CD4-positive, alpha-beta memory T cell (primary cell): Measurements from ENCODE around the gene POLD4. TPM values are rescaled to one million over a fixed set of nuclear protein-coding genes. Genes with fewer than 3 reads are reported as not detected.

Experiments used
- CTCF ChIA-PET: fragments of 350-600 bp; sonication (Branson Sonifier 250); formaldehyde crosslinking; loops from one replicate; lab custom pipeline; 2021; ENCODE audit warnings: inconsistent platforms; ENCODE audit not compliant: partially characterized antibody; lab: Charles Lee
- POLR2A ChIA-PET: fragments of 350-600 bp; sonication (Branson Sonifier 250); formaldehyde crosslinking; loops from one replicate; lab custom pipeline; 2021; ENCODE audit not compliant: partially characterized antibody; lab: Charles Lee
- DNase-seq, 5 donors: peaks; one replicate each; pipeline versions ENCODE4 v3.0.0 to v3.0.0-alpha.2; 2020 to 2022; ENCODE audit warnings: mixed read lengths in 1 of 5
- H3K27ac ChIP-seq: one replicate; pipeline ENCODE4 v1.7.0; 2013; ENCODE audit warnings: low read depth, low read length
- H3K27me3 ChIP-seq: 2 replicates; pipeline ENCODE4 v1.7.0; 2013; ENCODE audit warnings: mild to moderate bottlenecking, low read length, moderate library complexity; ENCODE audit not compliant: insufficient read depth
- H3K36me3 ChIP-seq: 2 replicates; pipeline ENCODE4 v1.7.0; 2013; ENCODE audit warnings: mild to moderate bottlenecking, low read length, moderate library complexity; ENCODE audit not compliant: insufficient read depth
- H3K4me1 ChIP-seq: 2 replicates; pipeline ENCODE4 v1.7.0; 2013; ENCODE audit warnings: mild to moderate bottlenecking, low read length, moderate library complexity; ENCODE audit not compliant: insufficient read depth
- H3K4me3 ChIP-seq, 2 donors: one replicate each; pipeline ENCODE4 v1.7.0; 2013; ENCODE audit warnings: low read length in 2 of 2, mild to moderate bottlenecking in 1 of 2
- H3K9me3 ChIP-seq, 2 donors: one replicate each; pipeline ENCODE4 v1.7.0; 2013; ENCODE audit warnings: low read length in 2 of 2, control low read depth in 1 of 2; ENCODE audit not compliant: control insufficient read depth in 1 of 2
- H3K27ac Mint-ChIP-seq, 7 donors: one replicate each; pipeline ENCODE4 v1.8.0; 2020 to 2021; ENCODE audit warnings: mixed read lengths in 7 of 7, mild to moderate bottlenecking in 6 of 7, inconsistent platforms in 3 of 7, moderate library complexity in 3 of 7
- H3K27me3 Mint-ChIP-seq, 2 donors: one replicate each; pipeline ENCODE4 v1.8.0; 2020 to 2021; ENCODE audit warnings: mixed read lengths in 2 of 2
- H3K36me3 Mint-ChIP-seq, 2 donors: one replicate each; pipeline ENCODE4 v1.8.0; 2020 to 2021; ENCODE audit warnings: mixed read lengths in 2 of 2, inconsistent platforms in 1 of 2, mild to moderate bottlenecking in 1 of 2
- H3K4me1 Mint-ChIP-seq, 4 donors: one replicate each; pipeline ENCODE4 v1.8.0; 2020 to 2021; ENCODE audit warnings: mixed read lengths in 4 of 4, mild to moderate bottlenecking in 1 of 4
- H3K4me3 Mint-ChIP-seq, 8 donors: one replicate each; pipeline ENCODE4 v1.8.0; 2020 to 2021; ENCODE audit warnings: mixed read lengths in 8 of 8, mild to moderate bottlenecking in 7 of 8, moderate library complexity in 6 of 8, inconsistent platforms in 3 of 8
- H3K9me3 Mint-ChIP-seq, 8 donors: one replicate each; pipeline ENCODE4 v1.8.0; 2020 to 2021; ENCODE audit warnings: mixed read lengths in 8 of 8, mild to moderate bottlenecking in 5 of 8, inconsistent platforms in 3 of 8, moderate library complexity in 1 of 8
- intact Hi-C: fragments of 100-400 bp; cut with micrococcal nuclease; formaldehyde crosslinking; loops from one replicate; pipeline ENCODE4 v1.15.1; 2023
- polyA plus RNA-seq, 2 donors: library from polyadenylated mRNA; unstranded; fragments of 300-500 nt; fragmentation: Illumina TruSeq; gene quantifications; one replicate each; pipeline ENCODE4 v1.2.3, GENCODE V29; 2021
- total RNA-seq, 2 experiments: library from RNA; stranded (reverse); gene quantifications; one replicate each; pipeline ENCODE4 v1.2.3, GENCODE V29; 2021

POLD4 gene
- total and polyA plus RNA-seq, 4 experiments from 2014 or later = 87.9 to 96.2 (median 92.5) TPM

DNA sequence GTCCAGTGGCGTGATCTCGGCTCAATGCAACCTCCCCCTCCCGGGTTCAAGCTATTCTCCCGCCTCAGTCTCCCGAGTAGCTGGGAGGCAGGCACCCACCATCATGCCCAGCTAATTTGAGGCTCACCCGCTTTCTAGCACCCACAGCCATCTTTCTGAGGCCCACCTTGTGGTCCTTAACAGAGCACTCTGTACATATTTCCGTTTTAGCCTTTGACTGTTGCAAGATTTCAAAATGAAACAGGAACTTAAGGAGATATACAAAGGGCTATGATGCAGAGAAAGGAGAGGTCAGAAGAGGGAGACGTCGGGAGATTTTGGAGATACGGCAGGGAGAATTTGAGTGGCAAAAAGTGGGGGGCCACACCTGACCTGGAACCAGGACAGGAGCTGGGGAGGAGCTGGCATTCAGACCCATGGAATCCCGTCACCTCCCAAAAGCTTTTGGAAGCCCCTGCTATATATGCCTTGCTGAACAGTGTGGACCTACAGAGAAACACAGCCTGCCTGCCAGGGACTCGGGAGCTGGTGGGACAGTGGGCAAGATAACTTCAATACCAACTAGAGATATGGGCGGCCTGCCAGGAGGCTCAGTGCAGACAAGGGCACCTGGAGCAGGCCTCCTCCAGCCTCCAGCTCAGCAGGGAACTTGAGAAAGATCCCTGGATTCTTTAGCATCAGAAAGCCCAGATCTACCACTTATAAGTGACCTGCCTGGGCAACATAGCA, 28.1 kb upstream of the POLD4 start:
- DNase-seq = peak in 1 of 5 donors; percentile 6
- H3K4me1 Mint-ChIP-seq = peaks cover 4 to 14% (median 9%) of the 10 kb centered on the region in 4 donors
- no peaks in the 10 kb centered on the region for H3K9me3 Mint-ChIP-seq
- peaks cover 0 to 1% of the 10 kb centered on the region in 2 donors for H3K27me3 Mint-ChIP-seq
- H3K4me3 Mint-ChIP-seq = no peak overlapping the region
- CTCF ChIA-PET = interaction anchor here (0.7 to 24.8 kb wide), 24 partner anchors 8 to 300 kb away, joined by 3 to 1065 read pairs (median 5); partner anchors contain the start of genes ANKRD13D, CLCF1, POLD4 and PPP1CA
- intact Hi-C loops = no loop called here
- POLR2A ChIA-PET = interaction anchor here (0.7 to 19.7 kb wide), 14 partner anchors 8 to 142 kb away, joined by 3 to 449 read pairs (median 5); partner anchors contain the start of genes CLCF1, POLD4, PPP1CA and RPS6KB2
- peak overlapping the region in 3 of 7 donors; percentile 0 to 69 (median 12) for H3K27ac Mint-ChIP-seq
- no peaks in the 10 kb centered on the region for H3K27me3 ChIP-seq
- no peaks in the 10 kb centered on the region for H3K9me3 ChIP-seq
- H3K36me3 ChIP-seq = no peaks in the 10 kb centered on the region
- H3K4me1 ChIP-seq = peaks cover 6% of the 10 kb centered on the region
- H3K4me3 ChIP-seq = no peak overlapping the region
- H3K36me3 Mint-ChIP-seq = no peaks in the 10 kb centered on the region
- H3K27ac ChIP-seq = no peak overlapping the region

- intact Hi-C loops = no loop called here
- Histone ChIP-seq H3K36me3 (no peaks in the 10 kb centered on the region), H3K27me3 (no peaks in the 10 kb centered on the region), H3K27ac (no peak overlapping the region), H3K4me3 (no peak overlapping the region), H3K4me1 (peaks cover 20% of the 10 kb centered on the region), H3K9me3 (no peaks in the 10 kb centered on the region)
- ChIA-PET CTCF (interaction anchor here (1.5 to 24.8 kb wide), 6 partner anchors 9 to 126 kb away, joined by 4 to 1065 read pairs (median 31); partner anchors contain the start of genes POLD4 and RAD9A), POLR2A (interaction anchor here (1.1 to 19.7 kb wide), 2 partner anchors 22 to 25 kb away, joined by 4 to 449 read pairs; partner anchors contain the start of genes POLD4 and PPP1CA)
- Mint-ChIP-seq H3K27ac (peak overlapping the region in 2 of 7 donors; percentile 3 to 35), H3K4me1 (peaks cover 8 to 31% (median 16%) of the 10 kb centered on the region in 4 donors), H3K9me3 (no peaks in the 10 kb centered on the region), H3K36me3 (no peaks in the 10 kb centered on the region), H3K4me3 (no peak overlapping the region), H3K27me3 (no peaks in the 10 kb centered on the region)
- peak in 1 of 5 donors; percentile 18 for DNase-seq
Measured at GRCh38 chr11:67379061-67380058, 26.0 kb upstream of the POLD4 start.

DNA sequence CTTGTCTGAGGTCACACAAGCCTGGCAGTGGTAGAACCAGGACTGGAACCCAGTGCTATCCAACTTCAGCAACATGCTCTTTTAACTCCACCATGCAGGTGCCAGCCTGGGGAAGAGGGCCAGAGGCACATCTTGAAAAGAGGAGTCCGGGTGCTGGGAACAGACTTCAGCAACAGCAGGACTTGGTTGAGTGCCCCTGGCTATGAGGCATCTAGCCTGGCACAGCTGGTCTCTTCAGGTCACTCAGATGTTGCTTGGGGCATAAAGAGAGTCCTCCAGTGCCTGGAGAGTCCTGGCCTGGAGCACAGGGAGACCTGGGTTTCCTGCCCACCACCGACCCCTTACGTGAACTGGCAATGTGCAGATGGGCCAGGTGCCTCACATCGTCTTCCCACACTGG, 25.2 kb upstream of the POLD4 start:
- H3K4me3 ChIP-seq = no peak overlapping the region
- H3K4me3 Mint-ChIP-seq = no peak overlapping the region
- peaks cover 27% of the 10 kb centered on the region for H3K4me1 ChIP-seq
- peaks cover 13 to 39% (median 21%) of the 10 kb centered on the region in 4 donors for H3K4me1 Mint-ChIP-seq
- peak overlapping the region in 1 of 7 donors; percentile 59 for H3K27ac Mint-ChIP-seq
- intact Hi-C loops = no loop called here
- no peaks in the 10 kb centered on the region for H3K36me3 ChIP-seq
- CTCF ChIA-PET = interaction anchor here (12.8 to 24.8 kb wide), 2 partner anchors 21 to 33 kb away, joined by 132 to 1065 read pairs; partner anchors contain the start of gene POLD4
- POLR2A ChIA-PET = interaction anchor here (0.6 to 19.7 kb wide), 3 partner anchors 14 to 24 kb away, joined by 3 to 449 read pairs (median 4); partner anchors contain the start of genes POLD4 and PPP1CA
- H3K36me3 Mint-ChIP-seq = peaks cover 0 to 2% of the 10 kb centered on the region in 2 donors
- peaks cover 3 to 4% of the 10 kb centered on the region in 2 donors for H3K27me3 Mint-ChIP-seq
- no peak overlapping the region for H3K27ac ChIP-seq
- H3K27me3 ChIP-seq = no peaks in the 10 kb centered on the region
- no peaks in the 10 kb centered on the region for H3K9me3 ChIP-seq
- DNase-seq = peak in 1 of 5 donors; percentile 13
- peaks cover 0 to under 1% (median 0%) of the 10 kb centered on the region in 8 donors for H3K9me3 Mint-ChIP-seq

DNA sequence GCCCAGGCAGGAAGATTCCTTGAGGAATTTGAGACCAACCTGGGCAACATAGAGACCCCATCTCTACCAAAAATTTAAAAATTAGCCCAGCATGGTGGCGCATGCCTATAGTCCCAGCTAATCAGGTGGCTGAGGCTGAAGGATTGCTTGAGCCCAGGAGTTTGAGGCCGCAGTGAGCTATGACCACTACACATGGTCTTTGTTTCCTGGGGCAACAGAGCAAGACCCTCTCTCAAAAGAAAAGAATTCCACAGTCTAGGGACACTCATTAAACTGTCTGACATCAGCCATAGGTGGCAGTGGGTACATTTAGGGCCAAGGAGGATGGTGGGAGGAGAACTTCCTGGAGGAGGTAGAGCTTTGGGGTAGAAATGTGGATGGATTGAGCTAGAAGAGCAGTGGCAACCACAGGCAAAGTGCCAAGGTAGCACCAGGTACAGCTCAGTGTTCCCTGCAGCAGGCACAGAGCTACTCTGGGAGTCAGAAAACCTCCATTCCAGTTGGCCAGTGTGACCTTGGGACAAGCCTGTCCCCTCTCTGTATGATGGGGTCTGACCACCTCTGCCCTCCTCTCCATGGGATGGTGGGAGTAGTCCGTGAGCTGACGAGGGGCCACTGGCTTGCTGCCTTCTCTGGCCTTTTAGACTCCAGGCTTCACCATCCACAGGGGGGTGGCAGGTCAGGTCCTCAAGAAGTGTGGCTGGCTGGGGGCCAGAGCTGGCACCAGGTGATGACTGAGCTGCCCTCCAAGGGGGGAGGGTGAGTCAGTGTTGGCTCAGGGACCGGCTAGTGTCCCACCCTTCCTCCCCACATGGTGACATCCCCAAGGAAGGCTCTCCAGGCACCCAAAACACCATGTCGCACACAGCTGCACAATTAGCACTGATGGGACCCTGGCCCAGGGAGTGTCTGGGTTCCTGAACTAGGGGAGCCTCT, 23.8 kb upstream of the POLD4 start:
- Mint-ChIP-seq H3K27ac (peak overlapping the region in 5 of 7 donors; percentile 13 to 84 (median 53)), H3K36me3 (peaks cover 0 to 4% of the 10 kb centered on the region in 2 donors), H3K9me3 (peaks cover 0 to 2% (median 0%) of the 10 kb centered on the region in 8 donors), H3K27me3 (peaks cover 3 to 4% of the 10 kb centered on the region in 2 donors), H3K4me1 (peaks cover 13 to 37% (median 18%) of the 10 kb centered on the region in 4 donors), H3K4me3 (no peak overlapping the region)
- H3K4me1 ChIP-seq = peaks cover 23% of the 10 kb centered on the region
- peak in 1 of 5 donors; percentile 15 for DNase-seq
- H3K27me3 ChIP-seq = no peaks in the 10 kb centered on the region
- no peak overlapping the region for H3K4me3 ChIP-seq
- ChIA-PET POLR2A (interaction anchor here (0.9 to 19.7 kb wide), 6 partner anchors 15 to 137 kb away, joined by 3 to 449 read pairs (median 4); partner anchors contain the start of gene POLD4), CTCF (interaction anchor here (0.8 to 24.8 kb wide), 5 partner anchors 9 to 31 kb away, joined by 4 to 1065 read pairs (median 9); partner anchors contain the start of genes POLD4 and PPP1CA)
- H3K27ac ChIP-seq = no peak overlapping the region
- no peaks in the 10 kb centered on the region for H3K36me3 ChIP-seq
- H3K9me3 ChIP-seq = no peaks in the 10 kb centered on the region
- intact Hi-C loops = no loop called here

DNA sequence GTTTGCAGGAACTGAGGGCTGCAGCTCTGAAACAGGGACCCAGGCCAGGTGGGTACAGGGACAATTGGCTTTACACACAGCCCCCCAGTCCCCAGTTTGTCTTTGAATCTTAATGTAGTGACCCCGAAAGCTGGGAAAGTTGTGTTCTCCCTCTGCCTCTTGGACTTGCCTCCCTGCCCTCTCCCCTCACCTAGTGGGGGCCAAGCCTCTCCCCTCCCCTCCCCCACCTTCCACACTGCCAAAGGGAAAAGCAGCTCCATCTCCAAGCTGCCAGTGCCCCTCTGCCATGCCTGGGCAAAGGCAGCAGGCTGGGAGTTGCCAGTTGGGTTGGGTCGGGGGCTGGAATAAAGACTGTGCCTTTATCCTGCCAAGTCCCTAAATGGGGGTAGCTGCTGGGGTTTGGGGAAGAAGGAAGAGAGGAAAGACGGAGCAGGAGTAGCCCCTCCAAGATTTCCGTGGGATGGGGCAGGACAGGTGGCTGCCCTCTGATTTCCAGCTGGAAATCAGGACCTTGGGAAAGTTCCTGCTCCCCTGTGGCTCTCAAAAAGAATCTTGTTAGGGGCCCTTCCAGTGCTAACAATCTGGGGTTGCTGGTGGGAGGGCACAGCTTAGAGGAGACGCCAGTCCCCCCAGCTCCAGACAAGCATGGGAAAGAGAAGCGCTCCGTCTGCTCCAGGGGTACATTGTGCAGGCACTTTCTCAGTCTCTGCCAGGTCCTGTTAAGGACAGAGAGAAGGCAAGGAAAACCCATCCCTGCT, 22.9 kb upstream of the POLD4 start:
- Mint-ChIP-seq H3K9me3 (peaks cover 0 to 2% (median 0%) of the 10 kb centered on the region in 8 donors), H3K4me1 (peaks cover 20 to 46% (median 24%) of the 10 kb centered on the region in 4 donors), H3K4me3 (peak overlapping the region in 1 of 8 donors; percentile 61), H3K27ac (peak overlapping the region in 6 of 7 donors; percentile 30 to 89 (median 48)), H3K36me3 (peaks cover 0 to 9% of the 10 kb centered on the region in 2 donors), H3K27me3 (peaks cover 4% of the 10 kb centered on the region in 2 donors)
- Histone ChIP-seq H3K4me3 (no peak overlapping the region), H3K9me3 (no peaks in the 10 kb centered on the region), H3K27ac (no peak overlapping the region), H3K4me1 (peaks cover 32% of the 10 kb centered on the region), H3K27me3 (no peaks in the 10 kb centered on the region), H3K36me3 (no peaks in the 10 kb centered on the region)
- ChIA-PET POLR2A (interaction anchor here (0.8 to 19.7 kb wide), 7 partner anchors 15 to 136 kb away, joined by 3 to 449 read pairs (median 5); partner anchors contain the start of genes POLD4 and RAD9A), CTCF (interaction anchor here (1.1 to 24.8 kb wide), 4 partner anchors 10 to 30 kb away, joined by 4 to 1065 read pairs (median 70); partner anchors contain the start of genes POLD4 and PPP1CA)
- intact Hi-C loops = no loop called here
- peak in 1 of 5 donors; percentile 9 for DNase-seq
